ENCODE results near the gene SPRR1A.

DNA sequence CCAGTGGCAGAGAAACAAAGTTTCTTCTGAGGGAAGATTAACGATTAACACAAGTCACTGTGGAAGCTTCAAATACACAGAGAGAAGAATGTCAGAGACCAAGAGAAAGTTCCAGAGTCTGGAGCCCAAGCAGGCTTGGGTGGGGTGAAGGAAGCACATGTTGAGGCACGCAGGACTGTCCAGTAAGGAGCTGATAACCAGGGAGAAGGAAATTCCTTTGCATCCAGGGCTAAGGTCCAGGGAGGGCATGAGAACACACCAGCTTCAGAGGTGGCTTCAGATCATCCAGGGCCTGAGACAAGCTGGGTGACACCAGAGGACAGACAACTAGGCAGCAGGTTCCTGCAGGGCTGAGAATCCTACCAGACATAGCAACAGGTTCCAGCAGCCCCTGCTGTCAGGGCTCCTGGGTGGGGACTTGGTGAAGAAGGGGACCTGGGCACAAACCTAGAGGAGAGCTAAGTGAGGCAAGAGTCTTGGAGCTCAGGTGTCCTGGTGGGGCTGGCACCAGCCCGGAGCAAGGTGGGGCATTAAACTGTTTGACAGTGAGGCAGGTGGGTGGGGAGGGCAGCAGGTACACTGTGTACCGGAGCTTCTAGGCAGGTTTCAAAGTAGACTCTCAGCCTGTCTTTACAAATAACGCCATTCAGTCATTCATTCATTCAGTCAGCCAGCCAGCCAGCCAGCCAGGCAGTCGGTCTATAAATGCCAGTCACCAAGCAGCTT, 2.6 kb upstream of the SPRR1A start:
- TF ChIP-seq, protein P1, sequence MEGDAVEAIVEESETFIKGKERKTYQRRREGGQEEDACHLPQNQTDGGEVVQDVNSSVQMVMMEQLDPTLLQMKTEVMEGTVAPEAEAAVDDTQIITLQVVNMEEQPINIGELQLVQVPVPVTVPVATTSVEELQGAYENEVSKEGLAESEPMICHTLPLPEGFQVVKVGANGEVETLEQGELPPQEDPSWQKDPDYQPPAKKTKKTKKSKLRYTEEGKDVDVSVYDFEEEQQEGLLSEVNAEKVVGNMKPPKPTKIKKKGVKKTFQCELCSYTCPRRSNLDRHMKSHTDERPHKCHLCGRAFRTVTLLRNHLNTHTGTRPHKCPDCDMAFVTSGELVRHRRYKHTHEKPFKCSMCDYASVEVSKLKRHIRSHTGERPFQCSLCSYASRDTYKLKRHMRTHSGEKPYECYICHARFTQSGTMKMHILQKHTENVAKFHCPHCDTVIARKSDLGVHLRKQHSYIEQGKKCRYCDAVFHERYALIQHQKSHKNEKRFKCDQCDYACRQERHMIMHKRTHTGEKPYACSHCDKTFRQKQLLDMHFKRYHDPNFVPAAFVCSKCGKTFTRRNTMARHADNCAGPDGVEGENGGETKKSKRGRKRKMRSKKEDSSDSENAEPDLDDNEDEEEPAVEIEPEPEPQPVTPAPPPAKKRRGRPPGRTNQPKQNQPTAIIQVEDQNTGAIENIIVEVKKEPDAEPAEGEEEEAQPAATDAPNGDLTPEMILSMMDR (IDR thresholded peaks at IDR 0.05), result no peak
- TF ChIP-seq POLR2A (IDR thresholded peaks at IDR 0.05), result no peak
